HG02885 (cell line): ENCODE measurements around the gene ANKRD31.
"Not testable (repeated sequence)": the region's sequence is repeated elsewhere in the genome, so short reads cannot be mapped to it uniquely, and the experiment has no call there.

ENCODE experiments used
- ATAC-seq: cut with Tn5 transposase; IDR thresholded peaks from one replicate; pipeline ENCODE4 v1.9.1; 2021; ENCODE audit warnings: mild to moderate bottlenecking; ENCODE audit not compliant: unreplicated experiment, poor library complexity

Gene ANKRD31, protein sequence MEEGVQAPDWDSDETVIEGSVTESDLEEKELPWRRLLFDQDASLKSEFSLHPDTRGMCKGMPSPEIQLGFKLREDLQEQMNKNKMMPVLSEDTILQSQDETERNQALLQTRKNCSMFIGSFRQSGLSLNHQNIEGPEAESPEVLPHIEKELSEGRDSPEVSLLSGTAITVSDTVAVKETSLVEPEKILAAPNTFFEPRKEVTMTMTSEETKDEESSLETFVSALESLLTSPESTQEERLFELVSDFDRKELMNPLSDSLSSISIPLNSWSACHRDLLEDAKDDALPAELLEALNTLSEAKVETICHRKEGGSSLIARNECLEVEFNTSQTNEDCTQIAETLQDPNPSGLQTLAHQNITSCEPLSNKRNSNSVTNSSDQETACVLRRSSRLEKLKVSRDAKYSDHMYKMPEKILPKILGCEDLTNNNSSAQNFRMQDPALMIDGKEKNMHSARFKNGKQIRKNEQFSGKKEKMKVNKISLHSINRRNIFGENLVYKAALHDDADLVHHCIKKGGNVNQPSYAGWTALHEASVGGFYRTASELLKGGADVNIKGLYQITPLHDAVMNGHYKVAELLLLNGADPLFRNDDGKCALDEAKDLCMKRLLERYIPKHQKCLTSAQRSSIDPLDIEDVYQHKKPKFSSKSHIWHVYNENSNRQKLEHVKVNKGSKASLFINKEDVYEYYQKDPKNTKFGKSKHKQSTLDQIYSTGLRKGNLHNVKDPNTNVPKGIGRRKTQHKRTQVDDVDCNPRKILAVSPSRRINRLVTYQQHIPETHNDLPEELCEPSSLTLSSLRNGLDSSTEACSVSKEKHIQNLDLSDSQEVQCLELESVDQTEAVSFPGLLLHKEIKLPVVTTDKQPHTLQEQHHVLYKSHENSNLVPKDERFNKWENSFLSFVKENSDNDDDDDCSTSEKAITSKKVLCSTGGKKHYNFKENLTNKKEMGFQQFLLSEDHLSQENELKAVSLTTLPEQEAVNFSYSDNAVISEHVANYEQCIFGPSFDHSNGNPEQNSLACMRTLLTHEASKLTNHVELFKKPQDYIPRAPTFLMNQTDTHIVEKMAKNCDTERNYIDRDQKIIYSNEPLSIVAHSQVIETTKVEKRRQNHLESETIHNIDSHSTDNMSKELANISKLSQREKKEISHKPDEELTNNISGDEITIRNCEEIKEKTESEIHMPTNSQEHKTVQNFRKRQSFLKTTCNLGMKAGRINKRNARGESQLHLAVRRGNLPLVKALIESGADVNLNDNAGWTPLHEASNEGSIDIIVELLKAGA (N-terminal part only)

GRCh38 chr5:75236322-75237316 is at the start of gene ANKRD31:
TSS of gene ANKRD31 (minus strand) at chr5:75236878. CDS start at chr5:75236686, 192 bp downstream.
- ATAC-seq, result peak; percentile 98

- no peak for ATAC-seq
These were observed 49.6 kb upstream of the ANKRD31 start for GRCh38 chr5:75286211-75286773.

DNA sequence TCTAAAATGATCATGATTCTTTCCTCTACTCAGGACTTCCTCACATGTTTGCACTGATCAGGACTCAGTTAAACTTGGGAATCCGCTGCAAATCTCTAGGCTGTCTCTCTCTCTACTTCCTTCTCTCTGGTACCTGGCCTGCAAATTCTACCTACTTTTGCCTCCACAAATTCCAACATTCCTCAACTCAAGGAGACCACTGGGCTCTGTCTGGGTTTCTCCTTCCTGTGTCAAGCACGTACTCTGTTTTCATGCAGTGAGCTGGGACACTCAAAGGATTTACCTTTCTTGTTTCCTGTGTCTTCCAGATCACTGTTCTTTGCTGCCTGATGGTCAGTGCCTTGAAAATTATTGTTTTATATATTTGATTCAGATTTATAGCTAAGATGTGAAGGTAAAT is 45.9 kb upstream of the ANKRD31 start:
- ATAC-seq, result no peak

DNA sequence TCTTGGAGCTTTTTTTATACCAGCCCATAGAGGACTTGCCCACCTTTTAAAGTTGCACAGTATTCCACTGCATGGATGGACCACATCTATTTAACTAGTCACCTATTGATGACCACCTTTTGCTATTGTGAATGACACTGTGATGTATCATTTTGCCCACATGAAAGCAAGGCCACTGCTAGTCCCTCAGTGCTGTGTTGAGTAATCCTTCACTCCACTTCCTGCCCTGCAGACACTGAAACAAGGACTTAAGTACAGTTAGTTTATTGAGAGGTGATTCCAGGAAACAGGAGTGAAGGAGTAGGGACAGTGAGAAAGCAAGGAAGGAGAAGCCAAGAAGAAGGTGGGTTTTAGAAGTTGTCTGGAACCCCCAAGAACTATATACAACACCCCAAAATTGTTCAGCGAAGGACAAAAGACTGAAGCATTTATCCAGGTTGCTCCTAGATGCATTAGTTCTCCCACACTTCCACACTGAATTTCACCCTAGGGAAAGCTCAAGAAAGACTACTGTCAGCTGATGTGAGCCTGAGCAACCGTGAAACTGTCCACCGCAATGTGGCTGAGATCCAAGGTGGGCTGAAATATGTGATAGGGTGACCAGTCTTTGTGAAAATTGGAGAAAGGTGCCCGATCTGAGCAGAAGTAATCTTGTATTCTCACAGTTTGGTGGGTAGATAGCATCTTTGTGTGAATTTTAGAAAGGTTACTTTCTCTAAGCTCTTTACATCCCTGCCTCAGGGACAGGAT is 45.2 kb upstream of the ANKRD31 start:
- no peak for ATAC-seq

DNA sequence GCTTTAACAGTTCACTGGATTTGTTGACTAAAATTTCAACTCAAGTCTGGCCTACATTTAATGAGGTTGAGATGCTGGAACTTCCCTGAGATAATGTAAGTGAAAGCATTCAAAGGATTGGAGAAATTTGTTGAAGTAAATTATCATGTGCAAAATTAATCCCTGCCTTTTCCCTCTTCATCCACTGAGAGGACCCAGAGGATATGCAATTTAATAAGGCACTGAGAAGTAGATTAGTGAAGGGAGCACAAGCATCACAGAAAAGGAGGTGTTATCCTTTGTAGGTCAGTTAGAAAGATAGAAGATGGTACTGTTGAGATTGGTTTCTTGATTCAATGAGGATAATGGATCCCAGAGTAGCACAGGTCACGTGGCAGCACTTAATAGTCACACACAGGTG is 42.6 kb upstream of the ANKRD31 start:
- ATAC-seq, result no peak

- no peak for ATAC-seq
These were observed 40.8 kb upstream of the ANKRD31 start for GRCh38 chr5:75277463-75277862.

GRCh38 chr5:75275756-75276155 is 39.1 kb upstream of the ANKRD31 start:
- ATAC-seq, result no peak

DNA sequence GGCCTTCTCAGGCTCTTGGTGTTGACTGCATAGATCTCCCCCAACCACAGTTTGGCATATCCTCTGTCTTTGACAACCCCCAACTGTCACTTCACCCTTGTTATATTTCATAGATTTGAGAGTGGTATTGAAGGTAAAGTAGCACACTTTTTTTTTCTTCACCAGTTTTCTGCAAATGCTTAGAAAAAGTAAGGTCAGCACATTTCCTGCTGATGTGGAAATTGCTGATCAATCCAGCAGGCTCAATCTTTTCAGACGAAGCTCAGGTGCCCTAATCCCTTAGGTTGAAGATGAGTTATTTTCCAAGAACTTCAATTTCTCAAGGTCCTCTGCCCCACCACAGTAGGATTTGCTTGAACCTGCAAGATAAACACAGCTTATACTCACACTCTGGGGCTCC is 38.5 kb upstream of the ANKRD31 start:
- ATAC-seq, result no peak

DNA sequence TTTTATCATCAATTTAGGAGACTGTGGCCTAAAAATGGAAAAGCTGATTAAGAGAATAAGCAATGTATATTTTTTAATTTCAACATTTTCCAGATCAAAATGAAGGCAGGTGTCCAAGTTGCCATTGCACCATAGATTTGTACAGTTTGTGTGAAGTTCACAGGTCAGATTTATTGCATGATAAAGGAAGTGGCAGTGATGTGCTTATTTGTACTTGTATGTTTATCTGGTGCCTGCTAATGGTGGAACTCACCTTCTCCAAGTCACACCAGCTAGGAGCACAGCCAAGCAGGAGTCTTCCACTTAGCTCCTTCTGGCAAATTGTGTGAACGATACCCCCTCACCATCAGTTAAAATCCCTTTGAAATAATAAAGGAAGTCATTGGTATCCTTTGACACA is 37.8 kb upstream of the ANKRD31 start:
- no peak for ATAC-seq

DNA sequence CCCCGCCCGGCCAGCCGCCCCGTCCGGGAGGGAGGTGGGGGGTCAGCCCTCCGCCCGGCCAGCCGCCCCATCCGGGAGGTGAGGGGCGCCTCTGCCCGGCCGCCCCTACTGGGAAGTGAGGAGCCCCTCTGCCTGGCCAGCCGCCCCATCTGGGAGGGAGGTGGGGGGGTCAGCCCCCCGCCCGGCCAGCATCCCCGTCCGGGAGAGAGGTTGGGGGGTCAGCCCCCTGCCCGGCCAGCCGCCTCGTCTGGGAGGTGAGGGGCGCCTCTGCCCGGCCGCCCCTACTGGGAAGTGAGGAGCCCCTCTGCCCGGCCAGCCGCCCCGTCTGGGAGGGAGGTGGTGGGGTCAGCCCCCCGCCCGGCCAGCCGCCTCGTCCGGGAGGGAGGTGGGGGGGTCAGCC is 33.9 kb upstream of the ANKRD31 start:
- not testable (repeated sequence) for ATAC-seq

GRCh38 chr5:75265731-75266130 is 29.1 kb upstream of the ANKRD31 start:
- ATAC-seq, result no peak

DNA sequence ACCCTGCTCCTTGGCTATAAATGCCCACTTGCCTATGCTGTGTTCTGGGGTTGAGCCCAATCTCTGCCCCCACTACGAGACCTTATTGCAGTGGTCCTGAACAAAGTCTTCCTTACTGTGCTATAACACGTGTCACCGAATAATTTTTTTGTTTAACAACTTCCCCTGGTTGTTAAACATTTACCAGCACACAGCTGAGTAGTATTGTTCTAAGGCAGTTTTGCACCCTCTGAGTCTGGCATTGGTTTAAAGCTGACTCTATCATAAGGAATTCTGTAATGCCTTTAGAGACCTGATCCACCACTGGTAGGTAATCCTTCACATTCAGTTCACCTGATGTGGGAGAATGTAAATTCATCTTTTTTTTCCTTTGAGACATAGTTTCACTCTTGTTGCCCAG is 25.6 kb upstream of the ANKRD31 start:
- no peak for ATAC-seq

DNA sequence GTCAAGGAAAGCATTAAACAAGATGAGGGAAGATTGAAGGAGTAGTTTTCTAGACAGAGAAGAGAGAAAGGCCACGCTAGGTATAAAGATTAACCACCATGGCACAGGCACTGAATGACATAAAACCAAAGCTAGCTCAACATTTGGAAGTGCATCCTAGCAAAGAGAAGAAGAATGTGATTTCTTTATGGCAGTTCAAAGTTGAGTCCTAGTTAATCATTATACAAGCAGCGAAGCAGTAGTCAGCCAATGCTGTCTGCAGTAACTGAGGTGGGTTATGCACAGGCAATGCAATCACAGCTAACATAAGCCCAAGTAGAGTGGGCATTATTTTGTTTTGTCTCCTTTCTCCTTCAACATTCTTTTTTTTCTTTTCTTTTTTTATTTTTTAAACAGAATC is 24.0 kb upstream of the ANKRD31 start:
- no peak for ATAC-seq

DNA sequence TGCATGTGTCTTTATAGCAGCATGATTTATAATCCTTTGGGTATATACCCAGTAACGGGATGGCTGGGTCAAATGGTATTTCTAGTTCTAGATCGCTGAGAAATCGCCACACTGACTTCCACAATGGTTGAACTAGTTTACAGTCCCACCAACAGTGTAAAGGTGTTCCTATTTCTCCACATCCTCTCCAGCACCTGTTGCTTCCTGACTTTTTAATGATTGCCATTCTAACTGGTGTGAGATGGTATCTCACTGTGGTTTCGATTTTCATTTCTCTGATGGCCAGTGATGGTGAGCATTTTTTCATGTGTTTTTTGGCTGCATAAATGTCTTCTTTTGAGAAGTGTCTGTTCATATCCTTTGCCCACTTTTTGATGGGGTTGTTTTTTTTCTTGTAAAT is 13.8 kb upstream of the ANKRD31 start:
- not testable (repeated sequence) for ATAC-seq

DNA sequence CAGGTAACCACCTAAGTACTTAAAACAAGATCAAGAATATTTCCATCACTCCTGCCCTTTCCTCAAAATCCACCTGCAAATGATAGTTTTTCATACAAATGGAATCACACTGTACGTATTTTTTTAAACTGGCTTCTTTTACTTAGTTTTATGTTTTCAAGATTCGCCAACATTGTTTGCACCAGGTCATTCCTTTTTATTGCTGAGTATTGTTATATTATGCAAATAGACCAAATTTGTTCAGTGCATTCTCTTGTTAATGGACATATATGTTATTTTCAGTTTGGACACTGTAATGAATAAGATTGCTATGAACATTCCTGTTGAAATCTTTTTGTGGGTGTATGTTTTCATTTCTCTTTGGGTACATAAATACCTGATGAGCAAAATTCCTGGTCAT is 8.3 kb upstream of the ANKRD31 start:
- no peak for ATAC-seq

- no peak for ATAC-seq
These were observed 6.8 kb upstream of the ANKRD31 start for GRCh38 chr5:75243510-75243909.

DNA sequence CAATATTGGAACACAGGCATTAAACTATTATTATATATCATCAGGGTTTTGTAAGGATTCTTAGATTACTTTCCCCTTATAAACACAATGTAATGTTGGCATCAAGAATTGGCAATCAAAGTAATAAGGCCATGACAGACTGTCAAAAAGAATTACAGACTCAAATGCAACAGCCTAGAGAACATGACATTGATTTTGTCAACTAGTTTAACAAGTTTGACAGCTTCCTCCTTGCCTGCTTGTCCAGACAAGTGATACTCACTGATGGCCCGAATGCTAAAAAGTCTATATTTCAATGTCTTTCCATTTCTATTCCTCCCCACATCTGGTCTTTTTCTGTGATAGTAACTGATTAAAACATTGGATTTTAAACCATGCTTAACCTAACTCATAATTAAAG is 6.4 kb upstream of the ANKRD31 start:
- ATAC-seq, result no peak

GRCh38 chr5:75242067-75242466 is 5.4 kb upstream of the ANKRD31 start:
- no peak for ATAC-seq
